ENCODE data around the gene ADAM22.
"Not testable (repeated sequence)": the region's sequence is repeated elsewhere in the genome, so short reads cannot be mapped to it uniquely, and the experiment has no call there.

GRCh38 chr7:87907136-87907906 is 26.7 kb upstream of the ADAM22 start:
- not testable (repeated sequence) for TF ChIP-seq CTCF, POLR2A (IDR thresholded peaks at IDR 0.05)
